ENCODE data around the gene ZNF514.

ZNF514 gene

GRCh38 chr2:95121093-95121406 lies 38.6 kb downstream of the ZNF514 start:
- Histone ChIP-seq H3K27ac (ENCODE audit: low read length, poor library complexity, severe bottlenecking) (peak overlapping the region; percentile 16), H4K91ac (ENCODE audit: low read length) (no peak overlapping the region), H3K79me1 (replicated peaks; ENCODE audit: low read length, poor library complexity, severe bottlenecking) (peaks cover 7% of the 10 kb centered on the region), H3K4me3 (ENCODE audit: insufficient read depth in 1 of 2, low read depth in 1 of 2, low read length in 2 of 2) (peak overlapping the region; percentile 90 to 100), H3K9ac (ENCODE audit: low read length) (peak overlapping the region; percentile 99), H2BK120ac (ENCODE audit: low read depth, low read length) (no peak overlapping the region), H3K4ac (ENCODE audit: low read depth in 1 of 2, low read length in 2 of 2) (peak overlapping the region in 1 of 2 experiments; percentile 96), H2AK5ac (ENCODE audit: low read length, severe bottlenecking) (no peak overlapping the region), H3K4me1 (ENCODE audit: control insufficient read depth, insufficient read depth, low read depth, low read length) (peaks cover 12% of the 10 kb centered on the region), H3K23ac (ENCODE audit: low read length in 2 of 2) (peak overlapping the region in 1 of 2 experiments; percentile 81), H2BK15ac (ENCODE audit: low read depth, poor library complexity, severe bottlenecking) (no peak overlapping the region), H3K27me3 (ENCODE audit: control insufficient read depth in 1 of 2, insufficient read depth in 1 of 2, low read length in 2 of 2) (no peaks in the 10 kb centered on the region), H2BK12ac (ENCODE audit: low read length in 2 of 2) (no peak overlapping the region), H3K18ac (ENCODE audit: low read depth in 1 of 2, low read length in 2 of 2) (peak overlapping the region in 1 of 2 experiments; percentile 81), H2BK5ac (ENCODE audit: low read depth, low read length, poor library complexity, severe bottlenecking) (no peak overlapping the region), H4K8ac (ENCODE audit: low read length) (peak overlapping the region; percentile 99), H3K9me3 (ENCODE audit: control insufficient read depth, low read length) (no peaks in the 10 kb centered on the region), H3K36me3 (ENCODE audit: control insufficient read depth in 1 of 2, insufficient read depth in 2 of 2, low read depth in 1 of 2, low read length in 2 of 2) (peaks cover 11 to 15% of the 10 kb centered on the region in 2 experiments), H3K14ac (ENCODE audit: low read length in 2 of 2) (peak overlapping the region in 1 of 2 experiments; percentile 94), H2AFZ (ENCODE audit: low read depth, low read length) (peak overlapping the region; percentile 85), H3K4me2 (ENCODE audit: low read length, poor library complexity, severe bottlenecking) (peak overlapping the region; percentile 33)
- DNase-seq: no peak
- under 1% methylated on average over 10 of the region's 11 CpGs for WGBS

DNA sequence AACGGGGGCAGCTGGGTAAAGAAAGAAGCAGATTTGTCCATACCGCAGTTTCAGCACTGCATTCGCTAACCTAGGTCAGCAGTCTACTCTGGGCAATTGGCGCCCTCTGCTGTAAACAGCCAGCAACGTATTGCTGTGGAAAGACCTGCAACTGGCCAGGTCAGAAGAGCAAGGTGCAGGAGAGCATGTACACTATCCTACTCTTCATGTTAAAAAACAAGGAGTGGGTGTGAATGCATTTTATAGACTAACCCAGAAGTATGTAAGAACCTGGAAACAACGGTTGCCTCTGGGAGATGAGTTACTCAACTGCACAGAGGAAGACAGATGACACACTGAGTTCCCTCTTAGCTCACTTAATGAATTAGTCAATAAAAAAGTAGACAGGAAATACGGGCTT lies 44.2 kb downstream of the ZNF514 start:
- Histone ChIP-seq H2AFZ (ENCODE audit: low read depth, low read length) (no peak overlapping the region), H3K27me3 (ENCODE audit: control insufficient read depth in 1 of 2, insufficient read depth in 1 of 2, low read length in 2 of 2) (no peaks in the 10 kb centered on the region), H3K4me2 (ENCODE audit: low read length, poor library complexity, severe bottlenecking) (no peak overlapping the region), H3K4me1 (ENCODE audit: control insufficient read depth, insufficient read depth, low read depth, low read length) (peaks cover 9% of the 10 kb centered on the region), H3K23ac (ENCODE audit: low read length in 2 of 2) (no peak overlapping the region), H2BK120ac (ENCODE audit: low read depth, low read length) (no peak overlapping the region), H3K9me3 (ENCODE audit: control insufficient read depth, low read length) (no peaks in the 10 kb centered on the region), H3K36me3 (ENCODE audit: control insufficient read depth in 1 of 2, insufficient read depth in 2 of 2, low read depth in 1 of 2, low read length in 2 of 2) (peaks cover 22 to 57% of the 10 kb centered on the region in 2 experiments), H2BK5ac (ENCODE audit: low read depth, low read length, poor library complexity, severe bottlenecking) (no peak overlapping the region), H3K14ac (ENCODE audit: low read length in 2 of 2) (no peak overlapping the region), H2BK12ac (ENCODE audit: low read length in 2 of 2) (no peak overlapping the region), H3K4ac (ENCODE audit: low read depth in 1 of 2, low read length in 2 of 2) (no peak overlapping the region), H3K9ac (ENCODE audit: low read length) (peak overlapping the region; percentile 23), H3K27ac (ENCODE audit: low read length, poor library complexity, severe bottlenecking) (no peak overlapping the region), H3K4me3 (ENCODE audit: insufficient read depth in 1 of 2, low read depth in 1 of 2, low read length in 2 of 2) (no peak overlapping the region), H3K79me1 (replicated peaks; ENCODE audit: low read length, poor library complexity, severe bottlenecking) (peaks cover 20% of the 10 kb centered on the region), H2AK5ac (ENCODE audit: low read length, severe bottlenecking) (no peak overlapping the region), H4K91ac (ENCODE audit: low read length) (no peak overlapping the region), H2BK15ac (ENCODE audit: low read depth, poor library complexity, severe bottlenecking) (no peak overlapping the region), H3K18ac (ENCODE audit: low read depth in 1 of 2, low read length in 2 of 2) (no peak overlapping the region), H4K8ac (ENCODE audit: low read length) (no peak overlapping the region)
- DNase-seq: peak; percentile 62
- WGBS: 58% methylated on average over 6 of the region's 7 CpGs

GRCh38 chr2:95113464-95113863 lies 46.2 kb downstream of the ZNF514 start:
- no peak overlapping the region for H2AK5ac ChIP-seq (ENCODE audit: low read length, severe bottlenecking)
- H3K4ac ChIP-seq (ENCODE audit: low read depth in 1 of 2, low read length in 2 of 2): no peak overlapping the region
- H3K14ac ChIP-seq (ENCODE audit: low read length in 2 of 2): no peak overlapping the region
- no peaks in the 10 kb centered on the region for H3K27me3 ChIP-seq (ENCODE audit: control insufficient read depth in 1 of 2, insufficient read depth in 1 of 2, low read length in 2 of 2)
- no peaks in the 10 kb centered on the region for H3K9me3 ChIP-seq (ENCODE audit: control insufficient read depth, low read length)
- H3K27ac ChIP-seq (ENCODE audit: low read length, poor library complexity, severe bottlenecking): no peak overlapping the region
- H3K4me1 ChIP-seq (ENCODE audit: control insufficient read depth, insufficient read depth, low read depth, low read length): peaks cover 4% of the 10 kb centered on the region
- no peak overlapping the region for H3K9ac ChIP-seq (ENCODE audit: low read length)
- peaks cover 24% of the 10 kb centered on the region for H3K79me1 ChIP-seq (replicated peaks; ENCODE audit: low read length, poor library complexity, severe bottlenecking)
- no peak for DNase-seq
- H2AFZ ChIP-seq (ENCODE audit: low read depth, low read length): no peak overlapping the region
- 93% methylated on average over 6 of the region's 7 CpGs for WGBS
- no peak overlapping the region for H3K18ac ChIP-seq (ENCODE audit: low read depth in 1 of 2, low read length in 2 of 2)
- no peak overlapping the region for H4K91ac ChIP-seq (ENCODE audit: low read length)
- no peak overlapping the region for H2BK120ac ChIP-seq (ENCODE audit: low read depth, low read length)
- no peak overlapping the region for H3K4me2 ChIP-seq (ENCODE audit: low read length, poor library complexity, severe bottlenecking)
- no peak overlapping the region for H2BK15ac ChIP-seq (ENCODE audit: low read depth, poor library complexity, severe bottlenecking)
- H4K8ac ChIP-seq (ENCODE audit: low read length): no peak overlapping the region
- no peak overlapping the region for H3K23ac ChIP-seq (ENCODE audit: low read length in 2 of 2)
- H2BK12ac ChIP-seq (ENCODE audit: low read length in 2 of 2): no peak overlapping the region
- peaks cover 22 to 75% of the 10 kb centered on the region in 2 experiments for H3K36me3 ChIP-seq (ENCODE audit: control insufficient read depth in 1 of 2, insufficient read depth in 2 of 2, low read depth in 1 of 2, low read length in 2 of 2)
- H3K4me3 ChIP-seq (ENCODE audit: insufficient read depth in 1 of 2, low read depth in 1 of 2, low read length in 2 of 2): no peak overlapping the region
- H2BK5ac ChIP-seq (ENCODE audit: low read depth, low read length, poor library complexity, severe bottlenecking): no peak overlapping the region

DNA sequence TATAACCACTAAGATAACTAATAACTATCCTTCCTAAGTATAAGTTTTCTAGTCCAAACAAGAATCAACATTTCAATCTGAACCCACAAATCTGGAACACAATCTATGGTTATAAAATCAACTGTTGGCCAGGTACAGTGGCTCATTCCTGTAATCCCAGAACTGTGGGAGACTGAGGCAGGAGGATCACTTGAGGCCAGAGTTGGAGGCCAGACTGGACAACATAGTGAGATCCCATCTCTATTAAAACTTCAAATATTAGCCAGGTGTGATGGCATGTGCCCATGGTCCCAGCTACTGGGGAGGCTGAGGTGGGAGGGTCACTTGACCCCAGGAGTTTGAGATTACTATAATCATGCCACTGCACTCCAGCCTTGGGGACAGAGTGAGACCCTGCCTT lies 49.3 kb downstream of the ZNF514 start:
- Histone ChIP-seq H3K27ac (ENCODE audit: low read length, poor library complexity, severe bottlenecking) (no peak overlapping the region), H2AK5ac (ENCODE audit: low read length, severe bottlenecking) (no peak overlapping the region), H3K27me3 (ENCODE audit: control insufficient read depth in 1 of 2, insufficient read depth in 1 of 2, low read length in 2 of 2) (no peaks in the 10 kb centered on the region), H3K36me3 (ENCODE audit: control insufficient read depth in 1 of 2, insufficient read depth in 2 of 2, low read depth in 1 of 2, low read length in 2 of 2) (peaks cover 28 to 92% of the 10 kb centered on the region in 2 experiments), H3K4me1 (ENCODE audit: control insufficient read depth, insufficient read depth, low read depth, low read length) (no peaks in the 10 kb centered on the region), H3K14ac (ENCODE audit: low read length in 2 of 2) (no peak overlapping the region), H4K8ac (ENCODE audit: low read length) (no peak overlapping the region), H3K18ac (ENCODE audit: low read depth in 1 of 2, low read length in 2 of 2) (no peak overlapping the region), H2BK12ac (ENCODE audit: low read length in 2 of 2) (no peak overlapping the region), H2BK120ac (ENCODE audit: low read depth, low read length) (no peak overlapping the region), H3K9me3 (ENCODE audit: control insufficient read depth, low read length) (no peaks in the 10 kb centered on the region), H3K4me3 (ENCODE audit: insufficient read depth in 1 of 2, low read depth in 1 of 2, low read length in 2 of 2) (no peak overlapping the region), H3K4ac (ENCODE audit: low read depth in 1 of 2, low read length in 2 of 2) (no peak overlapping the region), H2BK15ac (ENCODE audit: low read depth, poor library complexity, severe bottlenecking) (no peak overlapping the region), H4K91ac (ENCODE audit: low read length) (no peak overlapping the region), H3K4me2 (ENCODE audit: low read length, poor library complexity, severe bottlenecking) (no peak overlapping the region), H3K79me1 (replicated peaks; ENCODE audit: low read length, poor library complexity, severe bottlenecking) (peaks cover 33% of the 10 kb centered on the region), H2BK5ac (ENCODE audit: low read depth, low read length, poor library complexity, severe bottlenecking) (no peak overlapping the region), H3K9ac (ENCODE audit: low read length) (no peak overlapping the region), H3K23ac (ENCODE audit: low read length in 2 of 2) (no peak overlapping the region), H2AFZ (ENCODE audit: low read depth, low read length) (no peak overlapping the region)
- DNase-seq: no peak

Measured in mesenchymal stem cell (in vitro differentiated cells and primary cell).